VCaP (cell line): Measurements from ENCODE around the gene MARK2.
A peak's percentile ranks its signal among the peaks of the same experiment; 100 is the strongest.

ENCODE experiments used
- H3K27ac ChIP-seq: fragments of 450-650 bp; 2 replicates; pipeline ENCODE4 v1.5.1; 2017
- CTCF ChIP-seq: fragments of 450-650 bp; conservative IDR thresholded peaks from 2 replicates; pipeline ENCODE4 v1.5.1; 2017; ENCODE audit warnings: mild to moderate bottlenecking, moderate library complexity

The MARK2 gene

GRCh38 chr11:63869683-63870082 lies 30.8 kb downstream of the MARK2 start:
- peak overlapping the region; percentile 93 for H3K27ac ChIP-seq
- TF ChIP-seq CTCF, result no peak

GRCh38 chr11:63870351-63871140 lies 31.6 kb downstream of the MARK2 start:
- peak overlapping the region; percentile 93 for H3K27ac ChIP-seq
- TF ChIP-seq CTCF, result no peak

GRCh38 chr11:63871962-63872799 lies 33.3 kb downstream of the MARK2 start:
- TF ChIP-seq CTCF, result peak; percentile 97
- peak overlapping the region; percentile 93 for H3K27ac ChIP-seq

- TF ChIP-seq CTCF, result no peak
- H3K27ac ChIP-seq, result peak overlapping the region; percentile 93
Observed at GRCh38 chr11:63872800-63873197, 33.9 kb downstream of the MARK2 start.

- peak overlapping the region; percentile 93 for H3K27ac ChIP-seq
- no peak for TF ChIP-seq CTCF
Observed at GRCh38 chr11:63873311-63873710, 34.4 kb downstream of the MARK2 start.

GRCh38 chr11:63874511-63874910 lies 35.6 kb downstream of the MARK2 start:
- TF ChIP-seq CTCF, result no peak
- peak overlapping the region; percentile 93 for H3K27ac ChIP-seq

- no peak for TF ChIP-seq CTCF
- H3K27ac ChIP-seq, result peak overlapping the region; percentile 93
Observed at GRCh38 chr11:63875506-63876065, 36.7 kb downstream of the MARK2 start.
